HCT116 (cell line): Measurements from ENCODE around the gene MUC4.

Source experiments
- POLR2A ChIP-seq: IDR thresholded peaks from 2 replicates; pipeline ENCODE4 v1.7.0; 2011; ENCODE audit warnings: borderline replicate concordance; ENCODE audit not compliant: insufficient read depth, insufficient read length; ENCODE audit errors: extremely low read depth
- POLR2AphosphoS5 ChIP-seq: IDR thresholded peaks from 2 replicates; pipeline ENCODE4 v1.6.1; 2011; ENCODE audit warnings: mild to moderate bottlenecking, low read depth, low read length, moderate library complexity
- SIN3A ChIP-seq: IDR thresholded peaks from 2 replicates; pipeline ENCODE4 v1.6.1; 2012; ENCODE audit warnings: low read depth
- SP1 ChIP-seq: IDR thresholded peaks from 2 replicates; pipeline ENCODE4 v1.6.1; 2012; ENCODE audit warnings: low read depth
- TF ChIP-seq, protein P1 (sequence below): IDR thresholded peaks from 2 replicates; pipeline ENCODE4 v1.6.1; 2012
- TF ChIP-seq, protein P2 (sequence below), 3 experiments: fragments of 200-600 bp in 1 of 3; sonication (generic) in 1 of 3; IDR thresholded peaks in 2 of 3; conservative IDR thresholded peaks in 1 of 3; 2 replicates each; pipeline ENCODE4 v1.5.1; 2012 to 2017; ENCODE audit warnings: low read depth in 2 of 3, low read length in 2 of 3, antibody characterized with exemption in 1 of 3, borderline replicate concordance in 1 of 3, control low read depth in 1 of 3, mild to moderate bottlenecking in 1 of 3, mixed read lengths in 1 of 3, mixed run types in 1 of 3, moderate library complexity in 1 of 3; ENCODE audit not compliant: insufficient read depth in 1 of 3
- TF ChIP-seq, protein P3 (sequence below): IDR thresholded peaks from 2 replicates; pipeline ENCODE4 v1.6.1; 2012; ENCODE audit warnings: low read depth
- TF ChIP-seq, protein P4 (sequence below): IDR thresholded peaks from 2 replicates; pipeline ENCODE4 v1.6.1; 2012

DNA sequence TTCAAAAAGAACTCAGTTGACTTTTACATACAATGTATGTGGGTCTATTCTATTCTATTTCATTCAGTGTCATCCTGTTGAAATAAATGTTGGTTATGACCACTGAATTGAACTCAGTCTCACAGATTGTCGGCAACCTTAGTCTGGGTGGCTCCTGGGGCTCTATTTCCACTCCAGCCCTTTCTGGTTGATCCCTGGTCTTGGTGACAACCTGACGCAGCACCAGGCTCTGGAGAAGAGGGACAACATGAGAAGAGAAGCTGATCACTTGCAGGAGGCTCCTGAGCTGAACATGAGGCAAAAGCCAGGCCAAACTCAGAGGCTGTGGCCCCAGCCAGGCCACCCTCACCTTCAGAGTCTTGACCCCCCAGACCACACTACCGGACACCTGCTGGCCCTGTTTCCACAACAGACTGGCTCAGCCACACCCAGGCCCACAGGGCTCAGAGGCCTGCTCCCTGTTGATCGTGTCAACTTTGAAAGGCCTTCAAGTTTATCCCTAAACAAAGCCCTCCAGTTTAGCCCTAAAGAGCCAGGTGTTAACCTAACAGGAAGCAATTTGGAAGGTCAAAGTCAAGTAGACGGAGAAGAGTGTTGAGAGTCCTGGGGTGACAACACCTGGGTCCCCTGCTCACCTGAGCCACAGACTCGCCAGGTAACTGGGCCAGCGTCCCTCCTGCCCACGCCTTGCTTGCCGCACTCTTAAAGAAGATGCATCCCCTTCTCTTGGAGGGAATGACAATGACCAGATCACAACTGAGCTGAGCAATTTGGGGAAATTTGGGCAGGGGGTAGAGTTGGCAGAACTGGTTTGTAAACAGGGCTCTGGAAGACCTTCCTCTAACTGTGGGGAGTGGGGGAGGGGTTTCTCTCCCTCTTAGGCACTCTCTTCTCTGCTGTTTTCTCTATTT lies 106.4 kb downstream of the MUC4 start:
- TF ChIP-seq, protein P1, sequence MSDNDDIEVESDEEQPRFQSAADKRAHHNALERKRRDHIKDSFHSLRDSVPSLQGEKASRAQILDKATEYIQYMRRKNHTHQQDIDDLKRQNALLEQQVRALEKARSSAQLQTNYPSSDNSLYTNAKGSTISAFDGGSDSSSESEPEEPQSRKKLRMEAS: no peak
- no peak for TF ChIP-seq POLR2AphosphoS5
- TF ChIP-seq, protein P2, sequence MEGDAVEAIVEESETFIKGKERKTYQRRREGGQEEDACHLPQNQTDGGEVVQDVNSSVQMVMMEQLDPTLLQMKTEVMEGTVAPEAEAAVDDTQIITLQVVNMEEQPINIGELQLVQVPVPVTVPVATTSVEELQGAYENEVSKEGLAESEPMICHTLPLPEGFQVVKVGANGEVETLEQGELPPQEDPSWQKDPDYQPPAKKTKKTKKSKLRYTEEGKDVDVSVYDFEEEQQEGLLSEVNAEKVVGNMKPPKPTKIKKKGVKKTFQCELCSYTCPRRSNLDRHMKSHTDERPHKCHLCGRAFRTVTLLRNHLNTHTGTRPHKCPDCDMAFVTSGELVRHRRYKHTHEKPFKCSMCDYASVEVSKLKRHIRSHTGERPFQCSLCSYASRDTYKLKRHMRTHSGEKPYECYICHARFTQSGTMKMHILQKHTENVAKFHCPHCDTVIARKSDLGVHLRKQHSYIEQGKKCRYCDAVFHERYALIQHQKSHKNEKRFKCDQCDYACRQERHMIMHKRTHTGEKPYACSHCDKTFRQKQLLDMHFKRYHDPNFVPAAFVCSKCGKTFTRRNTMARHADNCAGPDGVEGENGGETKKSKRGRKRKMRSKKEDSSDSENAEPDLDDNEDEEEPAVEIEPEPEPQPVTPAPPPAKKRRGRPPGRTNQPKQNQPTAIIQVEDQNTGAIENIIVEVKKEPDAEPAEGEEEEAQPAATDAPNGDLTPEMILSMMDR (IDR thresholded peaks at IDR 0.05 in 2 of 3, conservative IDR thresholded peaks at IDR 0.05 in 1 of 3; ENCODE audit: borderline replicate concordance in 1 of 3, insufficient read depth in 1 of 3, low read depth in 2 of 3, low read length in 2 of 3): no peak
- no peak for TF ChIP-seq SIN3A
- TF ChIP-seq POLR2A: no peak
- TF ChIP-seq, protein P3, sequence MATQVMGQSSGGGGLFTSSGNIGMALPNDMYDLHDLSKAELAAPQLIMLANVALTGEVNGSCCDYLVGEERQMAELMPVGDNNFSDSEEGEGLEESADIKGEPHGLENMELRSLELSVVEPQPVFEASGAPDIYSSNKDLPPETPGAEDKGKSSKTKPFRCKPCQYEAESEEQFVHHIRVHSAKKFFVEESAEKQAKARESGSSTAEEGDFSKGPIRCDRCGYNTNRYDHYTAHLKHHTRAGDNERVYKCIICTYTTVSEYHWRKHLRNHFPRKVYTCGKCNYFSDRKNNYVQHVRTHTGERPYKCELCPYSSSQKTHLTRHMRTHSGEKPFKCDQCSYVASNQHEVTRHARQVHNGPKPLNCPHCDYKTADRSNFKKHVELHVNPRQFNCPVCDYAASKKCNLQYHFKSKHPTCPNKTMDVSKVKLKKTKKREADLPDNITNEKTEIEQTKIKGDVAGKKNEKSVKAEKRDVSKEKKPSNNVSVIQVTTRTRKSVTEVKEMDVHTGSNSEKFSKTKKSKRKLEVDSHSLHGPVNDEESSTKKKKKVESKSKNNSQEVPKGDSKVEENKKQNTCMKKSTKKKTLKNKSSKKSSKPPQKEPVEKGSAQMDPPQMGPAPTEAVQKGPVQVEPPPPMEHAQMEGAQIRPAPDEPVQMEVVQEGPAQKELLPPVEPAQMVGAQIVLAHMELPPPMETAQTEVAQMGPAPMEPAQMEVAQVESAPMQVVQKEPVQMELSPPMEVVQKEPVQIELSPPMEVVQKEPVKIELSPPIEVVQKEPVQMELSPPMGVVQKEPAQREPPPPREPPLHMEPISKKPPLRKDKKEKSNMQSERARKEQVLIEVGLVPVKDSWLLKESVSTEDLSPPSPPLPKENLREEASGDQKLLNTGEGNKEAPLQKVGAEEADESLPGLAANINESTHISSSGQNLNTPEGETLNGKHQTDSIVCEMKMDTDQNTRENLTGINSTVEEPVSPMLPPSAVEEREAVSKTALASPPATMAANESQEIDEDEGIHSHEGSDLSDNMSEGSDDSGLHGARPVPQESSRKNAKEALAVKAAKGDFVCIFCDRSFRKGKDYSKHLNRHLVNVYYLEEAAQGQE: no peak
- no peak for TF ChIP-seq SP1
- TF ChIP-seq, protein P4, sequence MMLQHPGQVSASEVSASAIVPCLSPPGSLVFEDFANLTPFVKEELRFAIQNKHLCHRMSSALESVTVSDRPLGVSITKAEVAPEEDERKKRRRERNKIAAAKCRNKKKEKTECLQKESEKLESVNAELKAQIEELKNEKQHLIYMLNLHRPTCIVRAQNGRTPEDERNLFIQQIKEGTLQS: no peak
